Stimulated activated CD8-positive, alpha-beta memory T cell treated with anti-CD3 and anti-CD28 coated beads, Interleukin-4, amount 100 ng/mL, for 1 hour (primary cell): ENCODE results near the gene PRTN3.

Experiments used
- DNase-seq, 2 donors: peaks; one replicate each; pipeline ENCODE4 v3.0.0-alpha.2; 2020; ENCODE audit warnings: low read depth in 2 of 2, low spot score in 1 of 2

Gene PRTN3

GRCh38 chr19:840519-841206 lies at the start of gene PRTN3:
Gene PRTN3, plus strand, starts transcription at chr19:840999. Its CDS starts 10 bp downstream, at chr19:841009.
- DNase-seq = no peak

GRCh38 chr19:791007-791566 lies 49.7 kb upstream of the PRTN3 start:
- no peak for DNase-seq

- DNase-seq = no peak
These were observed 49.1 kb upstream of the PRTN3 start for GRCh38 chr19:791567-792305.

- DNase-seq = no peak
These were observed 48.4 kb upstream of the PRTN3 start for GRCh38 chr19:792306-792885.

GRCh38 chr19:793806-794205 lies 47.0 kb upstream of the PRTN3 start:
- DNase-seq = no peak

GRCh38 chr19:795073-795611 lies 45.7 kb upstream of the PRTN3 start:
- DNase-seq = no peak

GRCh38 chr19:795691-796581 lies 44.9 kb upstream of the PRTN3 start:
- no peak for DNase-seq

- peak; percentile 95 to 99 for DNase-seq
These were observed 43.9 kb upstream of the PRTN3 start, which contains the start of gene PTBP1 for GRCh38 chr19:796692-797527. Gene PTBP1, plus strand, starts transcription at chr19:797452. Its CDS starts 46 bp downstream, at chr19:797498.

GRCh38 chr19:797528-798414 lies 43.0 kb upstream of the PRTN3 start:
- peak; percentile 65 to 75 for DNase-seq

- no peak for DNase-seq
These were observed 42.3 kb upstream of the PRTN3 start for GRCh38 chr19:798415-799075.

GRCh38 chr19:799076-799881 lies 41.5 kb upstream of the PRTN3 start:
- no peak for DNase-seq

- no peak for DNase-seq
These were observed 40.3 kb upstream of the PRTN3 start for GRCh38 chr19:800360-801029.

- no peak for DNase-seq
These were observed 39.6 kb upstream of the PRTN3 start for GRCh38 chr19:801030-801860.

- DNase-seq = no peak
These were observed 38.8 kb upstream of the PRTN3 start for GRCh38 chr19:801861-802497.

GRCh38 chr19:802498-803098 lies 38.2 kb upstream of the PRTN3 start:
- no peak for DNase-seq
